HL-60/S4 treated with retinoic acid at 250 ng/mL for 4 days and 3 days (cell line): Measurements from ENCODE around the gene AMOTL1.

ENCODE experiments used
- in situ Hi-C: fragments of 300-500 bp; cut with MboI; formaldehyde crosslinking; loops from 2 replicates; pipeline ENCODE4 v1.7.0; 2022; ENCODE audit warnings: low sequenced_read_pairs

Gene AMOTL1

GRCh38 chr11:94767701-94768601 is at the start of gene AMOTL1:
Gene AMOTL1, plus strand, starts transcription at chr11:94768356. Its CDS starts 156 bp downstream, at chr11:94768512.
- in situ Hi-C loops, result no loop called here

DNA sequence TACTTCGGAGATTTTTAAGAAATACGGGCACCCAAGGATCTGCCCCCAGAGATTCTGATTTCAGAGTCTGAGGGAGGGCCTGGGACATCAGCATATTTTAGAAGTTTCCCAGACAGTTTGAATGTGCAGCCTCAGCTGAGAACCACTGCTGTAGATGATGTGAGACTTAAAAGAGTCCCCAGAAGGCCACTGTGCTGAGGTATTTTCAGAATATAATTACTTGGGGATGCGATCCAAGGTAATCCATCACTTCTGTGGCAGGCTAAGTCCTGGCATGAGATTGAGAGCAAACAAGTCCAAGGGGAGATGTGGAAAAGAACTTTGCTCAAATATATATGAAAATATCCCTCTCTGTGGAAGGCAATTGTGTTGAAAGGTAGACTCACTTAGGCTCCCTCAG is 48.3 kb upstream of the AMOTL1 start:
- in situ Hi-C loops, result no loop called here

DNA sequence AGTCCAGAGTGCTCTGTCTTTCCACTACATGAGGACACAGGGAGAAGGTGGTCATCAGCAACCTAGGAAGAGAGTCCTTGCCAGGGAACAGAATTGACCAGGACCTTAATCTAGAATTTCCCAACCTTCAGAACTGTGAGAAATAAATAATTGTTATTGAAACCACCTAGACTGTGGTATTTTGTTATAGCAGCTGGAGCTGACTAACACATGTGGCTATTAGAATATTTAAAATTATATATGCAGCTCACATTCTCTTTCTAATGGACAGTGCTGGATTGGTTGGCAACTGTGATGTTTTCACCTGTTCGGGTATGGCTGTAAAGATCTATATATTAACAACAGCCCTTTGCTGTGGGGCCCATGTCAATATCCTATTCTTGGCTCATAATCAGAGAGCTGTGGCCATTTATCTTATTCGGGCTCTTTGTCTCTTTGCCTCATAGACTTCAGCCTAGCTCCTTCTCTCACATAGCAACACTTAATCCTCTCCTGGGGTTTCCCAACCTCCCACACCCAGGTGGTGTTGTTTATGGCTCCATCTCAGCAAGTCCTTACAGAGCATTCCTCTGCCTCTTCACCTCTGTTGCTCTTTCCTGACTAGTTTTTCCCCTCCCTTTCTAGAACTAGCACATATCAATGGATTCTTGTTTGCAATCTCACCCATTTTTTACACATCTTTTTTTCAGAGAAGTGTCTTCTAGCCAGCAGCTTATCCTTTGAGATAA is 46.4 kb upstream of the AMOTL1 start:
- in situ Hi-C loops, result no loop called here

DNA sequence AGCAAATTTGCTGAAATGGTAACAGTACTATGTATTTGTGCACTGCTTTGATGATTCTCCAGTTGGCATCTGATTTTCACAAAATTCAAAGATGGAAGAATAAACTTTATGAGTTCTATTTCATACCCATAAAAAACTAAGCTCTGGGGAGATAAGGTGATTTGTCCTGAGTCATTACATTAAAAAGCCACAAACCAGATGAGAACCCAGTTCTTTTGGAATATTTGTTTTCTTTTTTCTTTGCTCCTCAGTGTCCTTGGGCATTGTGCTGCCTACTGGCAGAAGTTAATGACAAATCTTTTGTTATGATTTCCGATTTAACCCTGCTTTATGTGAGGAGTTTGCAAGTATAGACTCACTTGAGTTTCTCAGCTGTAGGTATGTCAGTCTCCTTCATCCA is 45.4 kb upstream of the AMOTL1 start:
- in situ Hi-C loops, result no loop called here

DNA sequence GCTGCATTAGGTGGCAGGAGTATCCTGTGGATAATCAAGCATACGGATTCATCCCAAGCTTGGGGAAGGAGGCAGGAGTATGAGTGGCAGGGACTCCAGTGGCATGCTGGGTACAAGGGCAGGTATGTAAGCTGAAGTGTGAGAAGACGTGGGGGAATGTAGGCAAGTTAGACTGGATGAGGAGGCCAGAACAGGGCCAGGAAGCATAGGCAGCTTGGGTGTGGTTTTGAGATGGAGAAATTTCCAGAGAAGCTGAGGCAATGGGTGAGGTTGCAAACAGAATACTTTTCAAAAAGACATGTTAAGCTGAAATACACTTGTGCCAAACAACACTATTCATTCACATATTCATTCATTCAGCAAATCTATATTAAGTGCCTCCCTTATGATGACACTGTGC is 43.1 kb upstream of the AMOTL1 start:
- in situ Hi-C loops, result no loop called here

DNA sequence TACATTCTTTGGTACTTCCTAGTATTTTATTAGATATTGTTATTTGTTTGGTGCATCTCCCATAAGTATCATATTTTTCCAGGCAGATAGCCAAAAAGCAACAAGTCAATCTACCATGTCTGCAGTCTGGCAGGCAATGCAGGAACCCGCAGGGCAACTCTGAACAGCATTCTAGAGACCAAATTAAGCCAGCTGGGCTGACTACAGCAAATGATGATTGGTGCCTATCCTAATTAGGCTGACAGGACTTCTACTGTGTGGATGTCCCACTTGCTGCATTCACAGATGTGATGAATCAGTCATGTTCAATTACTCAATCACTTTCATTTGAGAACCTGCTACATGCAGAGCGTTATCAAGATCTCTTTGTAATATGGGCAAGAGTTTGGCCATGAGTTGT is 40.3 kb upstream of the AMOTL1 start:
- in situ Hi-C loops, result no loop called here

- in situ Hi-C loops, result no loop called here
Measured at GRCh38 chr11:94728541-94728940, 39.6 kb upstream of the AMOTL1 start.

GRCh38 chr11:94728966-94729751 is 39.0 kb upstream of the AMOTL1 start:
- in situ Hi-C loops, result no loop called here

DNA sequence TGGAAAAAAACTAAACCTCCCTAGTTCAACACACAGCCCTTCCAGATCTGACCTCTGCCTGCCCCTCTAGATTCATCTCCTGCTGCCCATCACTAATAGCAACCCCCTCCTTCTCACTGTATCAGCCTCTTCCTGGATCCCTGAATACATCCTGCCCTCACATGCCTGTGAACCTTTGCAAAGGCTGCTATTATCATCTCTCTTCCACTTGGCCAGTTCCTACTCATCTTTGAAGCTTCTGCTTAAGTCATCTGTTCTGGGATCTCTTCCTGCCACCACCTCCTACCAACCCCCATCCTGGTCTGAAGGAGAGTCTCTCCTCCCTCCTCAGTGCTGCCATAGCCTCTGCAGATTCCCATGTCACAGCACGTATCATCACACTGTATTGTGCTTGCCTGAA is 38.0 kb upstream of the AMOTL1 start:
- in situ Hi-C loops, result no loop called here

GRCh38 chr11:94731880-94732601 is 36.1 kb upstream of the AMOTL1 start:
- in situ Hi-C loops, result no loop called here

GRCh38 chr11:94732617-94733281 is 35.4 kb upstream of the AMOTL1 start:
- in situ Hi-C loops, result no loop called here

- in situ Hi-C loops, result no loop called here
Measured at GRCh38 chr11:94734563-94735275, 33.4 kb upstream of the AMOTL1 start.

DNA sequence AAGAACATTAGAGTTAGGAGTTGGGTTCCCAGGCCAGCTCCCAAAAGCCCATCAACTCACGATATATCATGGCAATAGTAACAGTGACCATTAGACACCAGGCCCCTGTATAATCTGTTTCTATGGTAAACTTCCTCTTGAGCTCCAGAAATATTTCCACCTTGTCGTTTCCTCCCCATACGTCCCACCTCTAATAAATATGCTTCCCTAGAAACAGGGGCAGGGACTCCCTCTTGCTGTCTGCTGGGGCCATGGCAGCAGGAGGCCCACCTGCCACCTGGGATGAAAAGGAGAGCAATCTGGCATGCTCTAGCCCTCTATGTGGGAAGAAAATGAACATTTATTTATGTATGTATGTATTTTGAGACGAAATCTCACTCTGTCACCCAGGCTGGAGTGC is 32.2 kb upstream of the AMOTL1 start:
- in situ Hi-C loops, result no loop called here

GRCh38 chr11:94737171-94737611 is 31.0 kb upstream of the AMOTL1 start:
- in situ Hi-C loops, result no loop called here

DNA sequence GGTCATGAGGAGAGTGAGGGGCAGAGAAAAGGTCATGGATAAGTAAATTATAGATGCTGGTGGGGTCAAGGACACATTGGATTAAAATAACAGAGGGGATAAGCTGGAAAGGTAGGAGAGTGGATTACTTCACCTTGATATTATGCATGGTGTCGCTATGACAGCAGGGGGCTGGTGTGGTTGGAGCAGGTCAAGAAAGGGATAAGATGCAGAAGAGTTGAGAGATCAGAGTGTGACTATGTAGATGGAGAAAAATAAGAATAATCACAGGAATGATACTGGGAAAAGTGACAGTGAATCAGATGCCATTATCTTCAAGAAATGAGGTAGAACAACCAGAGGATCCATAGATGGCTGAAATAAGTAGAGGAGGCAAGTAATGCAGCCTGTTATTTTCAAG is 29.4 kb upstream of the AMOTL1 start:
- in situ Hi-C loops, result no loop called here

GRCh38 chr11:94739331-94739730 is 28.8 kb upstream of the AMOTL1 start:
- in situ Hi-C loops, result no loop called here

DNA sequence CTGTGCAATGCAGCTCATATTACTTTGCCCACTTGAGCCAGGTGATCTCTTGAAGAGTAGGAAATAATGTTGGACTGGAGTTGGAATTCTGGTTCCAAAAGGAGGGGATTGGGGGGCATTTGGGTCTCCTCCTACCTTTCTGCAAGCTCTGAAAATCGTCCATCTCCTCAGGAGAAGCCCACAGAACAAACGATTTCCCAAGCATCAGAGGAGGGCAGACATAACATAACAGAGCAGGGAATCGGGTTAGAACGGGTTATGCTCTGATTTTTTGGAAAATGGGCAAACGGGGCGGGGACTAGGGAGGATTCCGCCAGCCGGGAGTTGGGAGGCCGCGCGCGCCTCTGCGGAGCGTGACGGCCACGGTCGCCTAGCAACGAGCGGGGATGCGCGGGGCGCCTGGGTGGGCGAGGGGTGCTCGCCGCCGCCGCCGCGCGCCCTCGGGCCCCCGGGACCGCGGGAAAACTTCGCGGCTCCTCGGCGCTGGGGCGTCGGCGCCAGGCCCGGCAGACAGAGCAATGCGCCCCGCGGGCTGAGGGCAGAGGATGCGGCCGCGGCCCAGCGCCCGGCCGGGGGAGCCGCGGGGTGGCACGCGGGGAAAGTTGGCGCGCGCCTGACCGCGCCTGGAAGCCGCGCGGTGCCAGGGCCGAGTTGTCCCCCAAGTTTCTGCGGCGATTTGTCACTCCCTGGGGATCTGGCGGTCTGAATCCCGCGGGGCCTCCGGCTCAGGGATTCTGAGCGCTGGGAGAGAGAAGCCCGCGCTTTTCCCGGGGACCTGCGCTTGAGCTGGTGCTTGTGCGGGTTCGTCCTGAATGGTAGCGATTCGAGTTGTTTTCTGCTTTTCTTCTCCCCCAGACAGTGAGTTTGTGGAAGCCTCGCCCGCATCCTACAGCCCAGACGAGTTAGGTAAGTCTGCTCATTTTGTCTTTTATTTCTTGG is 27.8 kb upstream of the AMOTL1 start:
- in situ Hi-C loops, result no loop called here

GRCh38 chr11:94741022-94741679 is 27.0 kb upstream of the AMOTL1 start:
- in situ Hi-C loops, result no loop called here
